ENCODE results near the gene DVL3.

GRCh38 chr3:184110316-184110725 is 44.9 kb upstream of the DVL3 start:
- no peak for TF ChIP-seq CTCF (IDR thresholded peaks at IDR 0.05; ENCODE audit: low read length)
- no peak for TF ChIP-seq EZH2 (IDR thresholded peaks at IDR 0.05; ENCODE audit: borderline replicate concordance, low read length)

Data from OCI-LY1 (cell line).